DMS53 treated with DMSO at 0.1 percent for 48 hours (cell line): Measurements from ENCODE around the gene EFHD1.
"Not testable (repeated sequence)": the region's sequence is repeated elsewhere in the genome, so short reads cannot be mapped to it uniquely, and the experiment has no call there.

ENCODE experiments used
- DNase-seq: peaks from one replicate; lab custom pipeline; 2025; ENCODE audit not compliant: unreplicated experiment; lab: John Stamatoyannopoulos, UW

The EFHD1 gene

DNA sequence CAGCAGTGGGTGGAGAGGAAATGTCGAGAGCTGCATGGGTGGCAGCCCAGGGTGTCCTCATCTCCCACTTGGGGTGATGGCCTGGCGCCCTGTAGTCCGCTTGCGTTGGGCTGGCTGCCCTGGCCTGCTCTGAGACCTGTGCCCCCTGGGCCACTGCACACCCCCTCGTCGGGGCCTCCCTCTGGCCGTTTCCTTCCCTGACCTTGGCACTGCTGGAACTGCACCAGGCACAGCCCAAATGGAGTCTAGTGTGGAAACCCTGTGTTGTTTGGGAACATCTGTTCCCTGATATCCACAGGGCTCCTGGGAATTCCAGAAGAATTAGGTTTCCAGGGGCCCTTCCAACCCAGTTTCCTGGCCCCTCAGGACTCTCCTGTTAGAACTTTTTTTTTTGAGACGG is 13.9 kb downstream of the EFHD1 start:
- no peak for DNase-seq

GRCh38 chr2:232649033-232649432 is 15.6 kb downstream of the EFHD1 start:
- DNase-seq, result no peak

GRCh38 chr2:232652505-232652851 is 19.1 kb downstream of the EFHD1 start:
- no peak for DNase-seq

GRCh38 chr2:232653441-232653840 is 20.0 kb downstream of the EFHD1 start:
- no peak for DNase-seq

- no peak for DNase-seq
Observed at GRCh38 chr2:232655392-232655791, 22.0 kb downstream of the EFHD1 start.

- no peak for DNase-seq
Observed at GRCh38 chr2:232658217-232658785, 24.9 kb downstream of the EFHD1 start.

DNA sequence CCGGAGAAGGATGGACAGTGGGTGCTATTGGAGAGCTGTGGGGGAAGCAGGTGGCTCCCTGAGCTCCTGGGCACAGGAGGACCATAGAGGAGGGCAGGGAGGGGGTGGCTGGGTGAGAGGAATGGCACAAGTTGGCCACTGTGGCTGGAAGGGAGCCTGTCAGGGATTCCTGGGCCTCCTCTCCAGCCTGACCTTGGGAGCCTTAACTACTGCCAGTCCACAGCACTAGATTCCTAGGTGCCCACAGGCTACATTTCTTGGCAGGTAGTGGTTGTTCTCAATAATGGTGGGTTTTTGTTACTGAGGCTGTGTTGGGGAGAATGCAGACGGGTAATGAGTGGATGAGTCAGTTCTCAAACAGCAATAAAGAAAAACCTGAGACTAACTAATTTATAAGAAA is 26.0 kb downstream of the EFHD1 start:
- DNase-seq, result no peak

GRCh38 chr2:232662486-232663260 is 29.3 kb downstream of the EFHD1 start:
- no peak for DNase-seq

GRCh38 chr2:232666051-232666805 is 32.8 kb downstream of the EFHD1 start:
- DNase-seq, result no peak

- DNase-seq, result no peak
Observed at GRCh38 chr2:232667989-232668583, 34.7 kb downstream of the EFHD1 start.

- DNase-seq, result no peak
Observed at GRCh38 chr2:232668805-232669444, 35.5 kb downstream of the EFHD1 start.

GRCh38 chr2:232672588-232672987 is 39.2 kb downstream of the EFHD1 start:
- no peak for DNase-seq

- DNase-seq, result no peak
Observed at GRCh38 chr2:232674491-232674890, 41.1 kb downstream of the EFHD1 start.

- no peak for DNase-seq
Observed at GRCh38 chr2:232675381-232675780, 42.0 kb downstream of the EFHD1 start.

DNA sequence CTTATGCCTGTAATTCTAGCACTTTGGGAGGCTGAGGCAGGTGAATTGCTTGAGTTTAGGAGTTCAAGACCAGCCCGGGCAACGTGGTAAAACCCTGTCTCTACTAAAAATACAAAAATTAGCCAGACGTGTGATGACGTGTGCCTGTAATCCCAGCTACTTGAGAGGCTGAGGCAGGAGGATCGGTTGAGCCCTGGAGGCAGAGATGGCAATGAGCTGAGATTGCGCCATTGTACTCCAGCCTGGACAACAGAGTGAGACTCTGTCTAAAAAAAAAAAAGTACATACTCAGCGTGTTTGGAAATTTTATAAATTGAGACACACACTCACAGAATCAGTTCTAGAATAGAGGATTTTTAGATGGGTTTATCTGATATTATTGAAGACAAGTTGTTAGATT is 46.6 kb downstream of the EFHD1 start:
- DNase-seq, result no peak

- no peak for DNase-seq
Observed at GRCh38 chr2:232681527-232681926, 48.1 kb downstream of the EFHD1 start.

GRCh38 chr2:232683368-232683767 is 50.0 kb downstream of the EFHD1 start:
- no peak for DNase-seq

GRCh38 chr2:232685391-232685790 is 52.0 kb downstream of the EFHD1 start:
- not testable (repeated sequence) for DNase-seq

DNA sequence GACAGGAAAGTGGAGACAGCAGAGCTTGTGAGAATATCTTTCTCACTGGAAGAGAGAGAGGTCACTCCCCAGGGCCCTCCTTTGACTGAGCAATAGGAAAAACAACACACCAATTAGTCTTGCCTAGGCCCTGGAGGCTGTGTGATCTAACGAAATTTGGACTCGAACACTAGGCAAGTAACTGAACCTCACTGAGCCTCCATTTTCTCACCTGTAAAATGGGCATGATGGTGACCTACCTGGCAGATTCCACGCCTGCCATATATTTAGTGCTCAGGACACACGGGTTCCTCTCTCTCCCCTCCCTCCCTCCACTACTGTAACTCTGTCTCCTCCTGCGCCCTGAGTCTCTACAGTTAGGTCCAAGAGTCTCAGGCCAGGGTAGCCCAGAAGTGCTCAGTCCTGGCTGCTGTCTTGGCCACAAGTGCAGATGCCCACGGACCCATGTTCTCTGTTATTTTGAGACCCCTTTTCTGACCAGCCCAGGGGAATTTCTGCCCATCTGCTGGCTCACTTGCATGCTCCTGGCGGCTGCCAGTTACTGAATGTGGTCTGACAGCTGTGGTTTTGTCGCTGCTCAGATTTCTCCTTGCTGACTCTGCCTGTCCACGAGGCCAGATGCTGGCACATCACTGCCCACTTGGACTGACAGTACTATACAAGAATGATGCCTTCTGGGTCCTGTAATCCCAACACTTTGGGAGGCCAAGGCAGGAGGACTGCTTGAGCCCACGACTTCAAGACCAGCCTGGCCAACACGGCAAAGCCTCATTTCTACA is 54.2 kb downstream of the EFHD1 start:
- DNase-seq, result no peak

DNA sequence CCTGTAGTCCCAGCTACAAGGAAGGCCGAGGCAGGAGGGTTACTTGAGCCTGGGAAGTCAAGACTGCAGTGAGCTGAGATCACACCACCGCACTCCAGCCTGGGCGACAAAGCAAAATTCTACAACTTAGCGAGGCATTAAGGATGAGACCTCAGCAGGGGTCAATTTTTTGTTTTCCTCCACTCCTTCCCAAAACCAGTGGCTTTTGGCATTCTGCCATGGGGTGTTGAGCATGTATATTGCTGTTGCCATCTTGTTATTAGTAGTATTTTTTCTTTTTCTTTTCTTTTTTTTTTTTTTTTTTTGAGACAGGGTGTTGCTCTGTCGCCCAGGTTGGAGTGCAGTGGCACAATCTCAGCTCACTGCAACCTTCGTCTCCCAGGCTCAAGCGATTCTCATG is 54.8 kb downstream of the EFHD1 start:
- DNase-seq, result no peak
